CD4-positive, CD25-positive, alpha-beta regulatory T cell (primary cell): ENCODE results near the gene IGFBP7. TPM values are rescaled to one million over a fixed set of nuclear protein-coding genes. Genes with fewer than 3 reads are reported as not detected.

Experiments used
- ATAC-seq, 2 donors: fragments of 150-1000 bp; cut with Tn5 transposase; one replicate each; pipeline ENCODE4 v1.10.0; 2021; ENCODE audit warnings: low read depth in 2 of 2, moderate number of reproducible peaks in 2 of 2, moderate library complexity in 1 of 2
- DNase-seq, 3 donors: peaks; one replicate each; pipeline versions ENCODE4 v3.0.0 to v3.0.0-alpha.2; 2012 to 2022; ENCODE audit warnings: mixed read lengths in 1 of 3
- H3K27ac ChIP-seq: one replicate; pipeline ENCODE4 v1.7.0; 2013; ENCODE audit warnings: mild to moderate bottlenecking, low read length; ENCODE audit not compliant: insufficient read depth, poor library complexity, severe bottlenecking
- H3K27me3 ChIP-seq: one replicate; pipeline ENCODE4 v1.7.0; 2013; ENCODE audit warnings: low read length; ENCODE audit not compliant: control insufficient read depth, insufficient read depth
- H3K36me3 ChIP-seq: one replicate; pipeline ENCODE4 v1.7.0; 2013; ENCODE audit warnings: mild to moderate bottlenecking, low read length, moderate library complexity; ENCODE audit not compliant: control insufficient read depth, insufficient read depth
- H3K4me1 ChIP-seq: 2 replicates; pipeline ENCODE4 v1.7.0; 2013; ENCODE audit warnings: mild to moderate bottlenecking, low read length; ENCODE audit not compliant: insufficient read depth, control insufficient read depth, poor library complexity, severe bottlenecking
- H3K4me3 ChIP-seq: one replicate; pipeline ENCODE4 v1.7.0; 2013; ENCODE audit warnings: low read depth, mild to moderate bottlenecking, low read length, moderate library complexity
- H3K9me3 ChIP-seq, 2 experiments: 1 replicate in 1 of 2; 2 replicates in 1 of 2; pipeline ENCODE4 v1.7.0; 2013; ENCODE audit warnings: low read length in 2 of 2, mild to moderate bottlenecking in 1 of 2, moderate library complexity in 1 of 2; ENCODE audit not compliant: control insufficient read depth in 2 of 2
- H3K27ac Mint-ChIP-seq, 3 donors: one replicate each; pipeline ENCODE4 v1.8.0; 2020 to 2022; ENCODE audit warnings: mild to moderate bottlenecking in 3 of 3, mixed read lengths in 3 of 3, moderate library complexity in 2 of 3
- H3K27me3 Mint-ChIP-seq: one replicate; pipeline ENCODE4 v1.8.0; 2022; ENCODE audit warnings: mild to moderate bottlenecking, mixed read lengths
- H3K36me3 Mint-ChIP-seq: one replicate; pipeline ENCODE4 v1.8.0; 2020; ENCODE audit warnings: mixed read lengths
- H3K4me1 Mint-ChIP-seq, 4 donors: one replicate each; pipeline ENCODE4 v1.8.0; 2020 to 2022; ENCODE audit warnings: mixed read lengths in 4 of 4, mild to moderate bottlenecking in 1 of 4
- H3K4me3 Mint-ChIP-seq, 4 donors: one replicate each; pipeline ENCODE4 v1.8.0; 2020 to 2022; ENCODE audit warnings: mild to moderate bottlenecking in 4 of 4, mixed read lengths in 4 of 4, moderate library complexity in 3 of 4
- H3K9me3 Mint-ChIP-seq, 7 donors: one replicate each; pipeline ENCODE4 v1.8.0; 2020 to 2022; ENCODE audit warnings: mixed read lengths in 7 of 7, mild to moderate bottlenecking in 3 of 7, moderate library complexity in 2 of 7
- polyA plus RNA-seq, 4 donors: library from polyadenylated mRNA; unstranded; fragments of 300-500 nt; fragmentation: Illumina TruSeq; gene quantifications; one replicate each; pipeline ENCODE4 v1.2.3, GENCODE V29; 2021
- total RNA-seq: library from RNA; stranded (reverse); gene quantifications from one replicate; pipeline ENCODE4 v1.2.3, GENCODE V29; 2022

IGFBP7 gene
- total and polyA plus RNA-seq, 5 donors from 2014 or later: 0.15 to 0.91 (median 0.67) TPM; not detected in 2

GRCh38 chr4:57100979-57101651 lies 9.1 kb downstream of the IGFBP7 start:
- H3K4me3 Mint-ChIP-seq: no peak overlapping the region
- ATAC-seq (no peak), DNase-seq (no peak)
- H3K9me3 ChIP-seq: no peaks in the 10 kb centered on the region
- H3K27me3 Mint-ChIP-seq: peaks cover 29% of the 10 kb centered on the region
- H3K4me3 ChIP-seq: no peak overlapping the region
- H3K27me3 ChIP-seq: no peaks in the 10 kb centered on the region
- no peak overlapping the region for H3K27ac Mint-ChIP-seq
- no peaks in the 10 kb centered on the region for H3K4me1 Mint-ChIP-seq
- H3K27ac ChIP-seq: no peak overlapping the region
- H3K9me3 Mint-ChIP-seq: peaks cover 0 to 2% (median 0%) of the 10 kb centered on the region in 7 donors
- H3K36me3 Mint-ChIP-seq: no peaks in the 10 kb centered on the region
- H3K4me1 ChIP-seq: no peaks in the 10 kb centered on the region
- no peaks in the 10 kb centered on the region for H3K36me3 ChIP-seq

GRCh38 chr4:57099363-57099762 lies 10.8 kb downstream of the IGFBP7 start:
- Histone ChIP-seq H3K4me3 (no peak overlapping the region), H3K36me3 (no peaks in the 10 kb centered on the region), H3K27me3 (peaks cover 3% of the 10 kb centered on the region), H3K27ac (no peak overlapping the region), H3K4me1 (no peaks in the 10 kb centered on the region), H3K9me3 (no peaks in the 10 kb centered on the region)
- ATAC-seq (no peak), DNase-seq (no peak)
- no peaks in the 10 kb centered on the region for H3K36me3 Mint-ChIP-seq
- no peak overlapping the region for H3K27ac Mint-ChIP-seq
- H3K27me3 Mint-ChIP-seq: peaks cover 29% of the 10 kb centered on the region
- H3K9me3 Mint-ChIP-seq: peaks cover 0 to 2% (median 0%) of the 10 kb centered on the region in 7 donors
- H3K4me3 Mint-ChIP-seq: peak overlapping the region in 1 of 4 donors; percentile 55
- no peaks in the 10 kb centered on the region for H3K4me1 Mint-ChIP-seq

DNA sequence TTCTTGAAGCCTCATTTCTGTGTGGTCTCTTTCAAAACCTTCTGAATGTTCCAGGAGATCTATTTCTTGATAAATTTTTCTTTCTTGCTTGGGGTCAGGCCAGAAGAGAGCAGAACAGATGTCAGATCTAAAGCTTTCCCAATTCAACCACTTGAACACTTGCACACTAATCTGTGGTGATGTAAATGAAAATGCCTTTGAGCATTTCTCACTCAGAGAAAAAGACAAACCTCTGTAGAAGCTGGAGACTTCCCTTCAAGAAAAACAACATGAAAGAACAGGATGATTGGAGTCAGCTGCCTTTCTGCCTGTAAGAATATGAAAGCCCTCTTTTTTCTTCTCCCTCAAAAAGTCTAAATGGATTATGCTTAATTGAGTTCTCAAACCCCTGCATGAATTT lies 11.2 kb downstream of the IGFBP7 start:
- ATAC-seq: no peak
- Mint-ChIP-seq H3K9me3 (peaks cover 0 to 2% (median 0%) of the 10 kb centered on the region in 7 donors), H3K27ac (no peak overlapping the region), H3K27me3 (peaks cover 25% of the 10 kb centered on the region), H3K36me3 (no peaks in the 10 kb centered on the region), H3K4me1 (no peaks in the 10 kb centered on the region), H3K4me3 (no peak overlapping the region)
- Histone ChIP-seq H3K4me1 (no peaks in the 10 kb centered on the region), H3K4me3 (no peak overlapping the region), H3K27me3 (peaks cover 3% of the 10 kb centered on the region), H3K9me3 (no peaks in the 10 kb centered on the region), H3K36me3 (no peaks in the 10 kb centered on the region), H3K27ac (no peak overlapping the region)
- DNase-seq: no peak

DNA sequence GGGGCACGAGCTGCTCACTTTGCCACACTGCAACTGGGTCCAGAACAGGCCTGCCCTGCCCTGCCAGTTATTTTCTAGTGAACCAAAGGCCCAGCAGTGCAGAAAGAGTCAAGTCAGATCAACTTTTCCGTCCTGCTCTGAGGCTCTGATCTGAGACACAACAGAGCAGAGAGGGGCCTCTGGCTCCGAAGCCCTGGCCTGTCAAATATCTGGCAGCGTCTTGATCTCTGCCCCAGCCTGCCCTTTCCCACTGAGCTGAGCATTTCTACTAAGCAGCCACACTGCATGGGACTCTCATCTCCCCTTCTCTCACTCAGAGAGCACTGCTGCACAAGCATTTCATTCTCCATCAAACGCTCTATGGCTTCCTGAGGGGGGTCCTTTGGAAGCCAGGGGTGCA lies 11.8 kb downstream of the IGFBP7 start:
- no peaks in the 10 kb centered on the region for H3K36me3 Mint-ChIP-seq
- no peak for ATAC-seq
- H3K27ac Mint-ChIP-seq: no peak overlapping the region
- Histone ChIP-seq H3K27me3 (peaks cover 3% of the 10 kb centered on the region), H3K36me3 (no peaks in the 10 kb centered on the region), H3K27ac (no peak overlapping the region), H3K4me3 (no peak overlapping the region), H3K4me1 (no peaks in the 10 kb centered on the region), H3K9me3 (no peaks in the 10 kb centered on the region)
- DNase-seq: no peak
- peaks cover 24% of the 10 kb centered on the region for H3K27me3 Mint-ChIP-seq
- H3K4me1 Mint-ChIP-seq: no peaks in the 10 kb centered on the region
- H3K4me3 Mint-ChIP-seq: no peak overlapping the region
- H3K9me3 Mint-ChIP-seq: peaks cover 0 to 2% (median 0%) of the 10 kb centered on the region in 7 donors

GRCh38 chr4:57097711-57098110 lies 12.5 kb downstream of the IGFBP7 start:
- DNase-seq (no peak), ATAC-seq (no peak)
- Mint-ChIP-seq H3K27ac (no peak overlapping the region), H3K9me3 (no peaks in the 10 kb centered on the region), H3K27me3 (peaks cover 19% of the 10 kb centered on the region), H3K4me3 (no peak overlapping the region), H3K4me1 (no peaks in the 10 kb centered on the region), H3K36me3 (no peaks in the 10 kb centered on the region)
- Histone ChIP-seq H3K4me1 (no peaks in the 10 kb centered on the region), H3K27ac (no peak overlapping the region), H3K9me3 (no peaks in the 10 kb centered on the region), H3K36me3 (no peaks in the 10 kb centered on the region), H3K27me3 (peaks cover 3% of the 10 kb centered on the region), H3K4me3 (no peak overlapping the region)

DNA sequence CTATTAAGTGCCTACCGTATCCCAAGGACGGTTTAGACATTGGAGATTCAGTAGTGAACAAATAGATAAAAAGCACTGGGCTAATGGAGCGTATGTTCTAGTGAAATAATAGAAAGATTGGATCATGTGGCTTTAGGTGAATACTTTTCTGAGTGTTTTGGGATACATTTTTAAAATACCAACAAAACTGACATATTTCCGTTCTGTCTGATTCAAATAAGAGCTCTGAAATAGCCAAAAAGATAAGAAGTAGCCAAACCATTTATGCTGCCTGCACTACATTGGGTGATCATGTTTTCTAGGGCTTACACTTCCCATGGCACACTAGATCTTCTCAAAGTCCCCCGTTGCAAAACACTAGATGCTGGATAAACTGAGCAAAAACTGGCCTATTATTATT lies 14.2 kb downstream of the IGFBP7 start:
- Histone ChIP-seq H3K9me3 (no peaks in the 10 kb centered on the region), H3K4me3 (no peak overlapping the region), H3K27me3 (peaks cover 7% of the 10 kb centered on the region), H3K27ac (no peak overlapping the region), H3K36me3 (no peaks in the 10 kb centered on the region), H3K4me1 (no peaks in the 10 kb centered on the region)
- no peaks in the 10 kb centered on the region for H3K9me3 Mint-ChIP-seq
- no peaks in the 10 kb centered on the region for H3K36me3 Mint-ChIP-seq
- no peak overlapping the region for H3K27ac Mint-ChIP-seq
- no peaks in the 10 kb centered on the region for H3K4me1 Mint-ChIP-seq
- DNase-seq (no peak), ATAC-seq (no peak)
- no peak overlapping the region for H3K4me3 Mint-ChIP-seq
- peaks cover 15% of the 10 kb centered on the region for H3K27me3 Mint-ChIP-seq

- Mint-ChIP-seq H3K27me3 (peaks cover 18% of the 10 kb centered on the region), H3K4me1 (no peaks in the 10 kb centered on the region), H3K4me3 (no peak overlapping the region), H3K36me3 (no peaks in the 10 kb centered on the region), H3K9me3 (no peaks in the 10 kb centered on the region), H3K27ac (no peak overlapping the region)
- H3K9me3 ChIP-seq: no peaks in the 10 kb centered on the region
- no peak for DNase-seq
- H3K4me1 ChIP-seq: no peaks in the 10 kb centered on the region
- peaks cover 7% of the 10 kb centered on the region for H3K27me3 ChIP-seq
- no peak overlapping the region for H3K4me3 ChIP-seq
- H3K27ac ChIP-seq: no peak overlapping the region
- H3K36me3 ChIP-seq: no peaks in the 10 kb centered on the region
- no peak for ATAC-seq
These were observed 14.9 kb downstream of the IGFBP7 start for GRCh38 chr4:57095245-57095644.

- Histone ChIP-seq H3K4me3 (no peak overlapping the region), H3K27ac (no peak overlapping the region), H3K4me1 (no peaks in the 10 kb centered on the region), H3K36me3 (no peaks in the 10 kb centered on the region), H3K9me3 (no peaks in the 10 kb centered on the region), H3K27me3 (peaks cover 7% of the 10 kb centered on the region)
- ATAC-seq (no peak), DNase-seq (no peak)
- Mint-ChIP-seq H3K36me3 (no peaks in the 10 kb centered on the region), H3K9me3 (no peaks in the 10 kb centered on the region), H3K27ac (no peak overlapping the region), H3K27me3 (peaks cover 18% of the 10 kb centered on the region), H3K4me1 (no peaks in the 10 kb centered on the region), H3K4me3 (no peak overlapping the region)
These were observed 15.4 kb downstream of the IGFBP7 start for GRCh38 chr4:57094832-57095223.
